Measurements from ENCODE around the gene ZNF90. TPM values are rescaled to one million over a fixed set of nuclear protein-coding genes. Genes with fewer than 3 reads are reported as not detected.
A peak's percentile ranks its signal among the peaks of the same experiment; 100 is the strongest.
"Not testable (repeated sequence)": the region's sequence is repeated elsewhere in the genome, so short reads cannot be mapped to it uniquely, and the experiment has no call there.

The ZNF90 gene
- total and polyA plus RNA-seq, 2 of the 8 experiments (the other 6 are each of a cell fraction or from before 2014, with no cell fraction given): 41.2 to 114 TPM

- H3K9me3 ChIP-seq (ENCODE audit: insufficient read depth in 2 of 2, low read depth in 1 of 2, low read length in 1 of 2); H2BK20ac ChIP-seq (ENCODE audit: low read length); H3K23ac ChIP-seq (ENCODE audit: insufficient read length); H3K27me3 ChIP-seq (replicated peaks in 1 of 4; ENCODE audit: control insufficient read depth in 3 of 4, extremely low read depth in 1 of 4, insufficient read depth in 3 of 4, low read length in 3 of 4); H3K27ac ChIP-seq (ENCODE audit: low read depth, low read length); H2BK15ac ChIP-seq (ENCODE audit: low read length); H3K79me1 ChIP-seq (ENCODE audit: low read depth, low read length); H3K23me2 ChIP-seq (ENCODE audit: low read depth, low read length); FAIRE-seq; H3K14ac ChIP-seq (ENCODE audit: insufficient read length); H3K4ac ChIP-seq (replicated peaks; ENCODE audit: insufficient read length, low read depth, low read length); H2BK12ac ChIP-seq (ENCODE audit: low read depth, low read length); H3K56ac ChIP-seq (replicated peaks; ENCODE audit: insufficient read length, low read depth, low read length); H4K91ac ChIP-seq (replicated peaks; ENCODE audit: insufficient read length, low read length); H2AFZ ChIP-seq (ENCODE audit: low read length); H3K18ac ChIP-seq (ENCODE audit: extremely low read depth, low read length); H4K5ac ChIP-seq (ENCODE audit: insufficient read length, low read depth, low read length); H3K9ac ChIP-seq (replicated peaks in 1 of 4; ENCODE audit: extremely low read depth in 1 of 4, low read depth in 3 of 4, low read length in 3 of 4); H2BK120ac ChIP-seq (replicated peaks; ENCODE audit: low read depth, low read length); DNase-seq (ENCODE audit: low read depth in 1 of 2, low spot score in 2 of 2); H4K8ac ChIP-seq (ENCODE audit: extremely low read depth, insufficient read depth, low read length): not testable (repeated sequence)
- H4K20me1 ChIP-seq (replicated peaks in 1 of 2; ENCODE audit: control insufficient read depth in 1 of 2, insufficient read depth in 2 of 2, low read length in 2 of 2): peaks cover 9 to 11% of the 10 kb centered on the region in 2 experiments
- peaks cover 62 to 95% of the 10 kb centered on the region in 2 experiments for H3K79me2 ChIP-seq (ENCODE audit: control insufficient read depth in 1 of 2, insufficient read depth in 2 of 2, low read length in 2 of 2)
- ChIA-PET CTCF (ENCODE audit: partially characterized antibody) (interaction anchor here (0.6 kb wide), 1 partner anchor 217 kb away, joined by 5 read pairs; no protein-coding TSS in a partner anchor), POLR2A (ENCODE audit: partially characterized antibody) (interaction anchor here (0.6 to 11.3 kb wide), 8 partner anchors 15 to 917 kb away, joined by 3 to 134 read pairs (median 4); partner anchors contain the start of gene ZNF682)
- H2AK5ac ChIP-seq (ENCODE audit: low read depth, low read length): peak overlapping the region; percentile 88; the same call in 1 of the 2 replicates
- peak overlapping the region; percentile 61 to 81 for H3K4me2 ChIP-seq (ENCODE audit: insufficient read depth in 1 of 2, low read depth in 2 of 2, low read length in 2 of 2)
- peaks cover 0 to 29% (median 3%) of the 10 kb centered on the region in 4 experiments; a peak in 3 of 8 replicates for H3K36me3 ChIP-seq (ENCODE audit: control insufficient read depth in 2 of 4, insufficient read depth in 4 of 4, low read length in 3 of 4)
- peaks cover 9 to 29% (median 25%) of the 10 kb centered on the region in 4 experiments for H3K4me1 ChIP-seq (replicated peaks in 1 of 4; ENCODE audit: control insufficient read depth in 3 of 4, insufficient read depth in 4 of 4, low read length in 3 of 4)
- 51% methylated on average over 3 of the region's 3 CpGs; no CpG with 5 or more reads in 1 of the 2 experiments for WGBS, 2 experiments (ENCODE audit: extremely low coverage in 1 of 2, insufficient coverage in 1 of 2, insufficient read length in 1 of 2, insufficient replicate concordance in 2 of 2, low coverage in 1 of 2, low lambda C conversion rate in 2 of 2, missing lambda C conversion rate in 1 of 2)
- peak overlapping the region in 1 of 4 experiments; percentile 33; a peak in 3 of 8 replicates for H3K4me3 ChIP-seq (ENCODE audit: extremely low read depth in 1 of 4, insufficient read depth in 2 of 4, low read depth in 3 of 4, low read length in 4 of 4)
- peak overlapping the region; percentile 32; the same call in 1 of the 2 replicates for H2BK5ac ChIP-seq (ENCODE audit: low read depth, low read length)
- TF ChIP-seq MAX (IDR thresholded peaks at IDR 0.05) (0 out of 2 replicates have a peak, but pooled peaks have one; percentile 18), CEBPB (IDR thresholded peaks at IDR 0.05; ENCODE audit: low read depth, low read length) (peak; percentile 90)
These were observed 4.5 kb downstream of the ZNF90 start for GRCh38 chr19:20082232-20082833.
